Transverse colon (tissue), 4 donors: ENCODE results near the gene ABCG2. TPM values are rescaled to one million over a fixed set of nuclear protein-coding genes. Genes with fewer than 3 reads are reported as not detected.
A peak's percentile ranks its signal among the peaks of the same experiment; 100 is the strongest.

Experiments
- DNase-seq: peaks from one replicate; pipeline ENCODE4 v3.0.0-alpha.2; 2019
- H3K27ac ChIP-seq, 4 donors: fragments of 200-600 bp; sonication (generic); 2 replicates each; pipeline ENCODE4 v1.5.1; 2016 to 2018; ENCODE audit warnings: inconsistent platforms in 4 of 4
- H3K27me3 ChIP-seq: fragments of 200-600 bp; sonication (generic); 2 replicates; pipeline ENCODE4 v1.5.1; 2017; ENCODE audit warnings: inconsistent platforms
- H3K36me3 ChIP-seq, 4 donors: fragments of 200-600 bp; sonication (generic); 2 replicates each; pipeline ENCODE4 v1.5.1; 2017 to 2019; ENCODE audit warnings: inconsistent platforms in 4 of 4
- H3K4me1 ChIP-seq, 4 donors: fragments of 200-600 bp; sonication (generic); 2 replicates each; pipeline ENCODE4 v1.5.1; 2017 to 2020; ENCODE audit warnings: inconsistent platforms in 4 of 4
- H3K4me3 ChIP-seq, 4 donors: fragments of 200-600 bp; sonication (generic); 1 replicate in 1 of 4; 2 replicates in 3 of 4; pipeline versions ENCODE4 v1.5.1 to v1.6.1; 2017 to 2019; ENCODE audit warnings: inconsistent platforms in 4 of 4
- H3K9me3 ChIP-seq, 2 donors: fragments of 200-600 bp; sonication (generic); 2 replicates each; pipeline ENCODE4 v1.5.1; 2017 to 2019; ENCODE audit warnings: inconsistent platforms in 2 of 2
- CTCF ChIP-seq, 5 experiments: fragments of 200-600 bp in 3 of 5; fragments of 450-650 bp in 2 of 5; sonication (generic) in 3 of 5; IDR thresholded peaks; 1 replicate in 2 of 5; 2 replicates in 3 of 5; pipeline ENCODE4 v1.5.1; 2016 to 2017; ENCODE audit warnings: antibody characterized with exemption in 5 of 5, inconsistent platforms in 3 of 5, mild to moderate bottlenecking in 2 of 5, moderate library complexity in 1 of 5
- EP300 ChIP-seq: sonication (generic); formaldehyde crosslinking; IDR thresholded peaks from one replicate; pipeline ENCODE4 v1.6.1; 2017; ENCODE audit warnings: antibody characterized with exemption, low read depth
- POLR2A ChIP-seq: fragments of 450-650 bp; IDR thresholded peaks from one replicate; pipeline ENCODE4 v1.6.1; 2016; ENCODE audit warnings: antibody characterized with exemption, mild to moderate bottlenecking, moderate library complexity
- POLR2AphosphoS5 ChIP-seq, 3 donors: sonication (generic); formaldehyde crosslinking; IDR thresholded peaks; one replicate each; pipeline ENCODE4 v1.6.1; 2016; ENCODE audit warnings: antibody characterized with exemption in 3 of 3
- whole genome bisulfite sequencing, 2 donors: methylation state at CpG; one replicate each; pipeline ENCODE4 v1.1.5; 2018; ENCODE audit warnings: low coverage in 1 of 2; 5-methylcytosine and 5-hydroxymethylcytosine counted together
- in situ Hi-C, 4 donors: fragments of 200-750 bp; cut with MboI; loops; one replicate each; pipeline versions ENCODE4 v1.15.0 to v1.15.1; 2017; ENCODE audit warnings: low sequenced_read_pairs in 3 of 4, low pct_ligation_motif_present in 1 of 4, low pct_unique_long_range_greater_than_20kb in 1 of 4
- intact Hi-C: fragments of 100-400 bp; cut with DNase I; formaldehyde crosslinking; loops from one replicate; pipeline ENCODE4 v1.15.1; 2023; ENCODE audit warnings: low total_unique reads
- total RNA-seq, 4 donors: library from RNA; depleted of rRNA; stranded (reverse); fragments of >200 nt; gene quantifications; one replicate each; pipeline ENCODE4 v1.1.0, GENCODE V29; 2016

Gene ABCG2
- total RNA-seq, 4 donors from 2014 or later, result 5.6 to 36.6 (median 21.4) TPM

GRCh38 chr4:88195328-88196012 is 37.0 kb upstream of the ABCG2 start:
- Histone ChIP-seq H3K27ac (peak overlapping the region; percentile 56 to 74 (median 66)), H3K36me3 (no peaks in the 10 kb centered on the region), H3K4me1 (peaks cover 4 to 36% (median 11%) of the 10 kb centered on the region in 4 donors), H3K9me3 (no peaks in the 10 kb centered on the region), H3K4me3 (no peak overlapping the region), H3K27me3 (no peaks in the 10 kb centered on the region)
- TF ChIP-seq EP300 (no peak), CTCF (IDR thresholded peaks at IDR 0.05) (no peak), POLR2AphosphoS5 (IDR thresholded peaks at IDR 0.05) (no peak), POLR2A (no peak)
- in situ Hi-C loops, result no loop called here
- intact Hi-C loops, result no loop called here
- 73 to 82% methylated on average over 6 to 8 of the region's 8 CpGs for WGBS, 2 donors
- peak; percentile 65 for DNase-seq

GRCh38 chr4:88191404-88191803 is 33.0 kb upstream of the ABCG2 start:
- intact Hi-C loops (no loop called here), in situ Hi-C loops (no loop called here)
- Histone ChIP-seq H3K27ac (peak overlapping the region in 1 of 4 donors; percentile 25), H3K36me3 (no peaks in the 10 kb centered on the region), H3K4me1 (peaks cover 4 to 38% (median 6%) of the 10 kb centered on the region in 4 donors), H3K9me3 (no peaks in the 10 kb centered on the region), H3K27me3 (no peaks in the 10 kb centered on the region), H3K4me3 (no peak overlapping the region)
- no peak for TF ChIP-seq CTCF (IDR thresholded peaks at IDR 0.05)
- no peak for TF ChIP-seq POLR2AphosphoS5 (IDR thresholded peaks at IDR 0.05)
- no peak for TF ChIP-seq POLR2A
- no peak for TF ChIP-seq EP300
- no peak for DNase-seq
- WGBS, 2 donors, result 47 to 54% methylated on average over 3 of the region's 3 CpGs

GRCh38 chr4:88189881-88190585 is 31.6 kb upstream of the ABCG2 start:
- in situ Hi-C loops (no loop called here), intact Hi-C loops (no loop called here)
- 30 to 53% methylated on average over 3 of the region's 3 CpGs for WGBS, 2 donors
- Histone ChIP-seq H3K9me3 (no peaks in the 10 kb centered on the region), H3K4me1 (peaks cover 0 to 26% (median 0%) of the 10 kb centered on the region in 4 donors), H3K27me3 (no peaks in the 10 kb centered on the region), H3K36me3 (no peaks in the 10 kb centered on the region), H3K27ac (no peak overlapping the region), H3K4me3 (no peak overlapping the region)
- no peak for DNase-seq
- no peak for TF ChIP-seq POLR2AphosphoS5 (IDR thresholded peaks at IDR 0.05)
- TF ChIP-seq POLR2A, result no peak
- no peak for TF ChIP-seq EP300
- TF ChIP-seq CTCF (IDR thresholded peaks at IDR 0.05), result no peak

GRCh38 chr4:88189418-88189738 is 30.9 kb upstream of the ABCG2 start:
- WGBS, 2 donors, result 84 to 86% methylated on average over 1 of the region's 1 CpG
- no peak overlapping the region for H3K27ac ChIP-seq
- in situ Hi-C loops (no loop called here), intact Hi-C loops (no loop called here)
- no peak overlapping the region for H3K4me3 ChIP-seq
- no peaks in the 10 kb centered on the region for H3K9me3 ChIP-seq
- no peak for TF ChIP-seq POLR2A
- TF ChIP-seq POLR2AphosphoS5 (IDR thresholded peaks at IDR 0.05), result no peak
- no peak for TF ChIP-seq EP300
- no peak for TF ChIP-seq CTCF (IDR thresholded peaks at IDR 0.05)
- DNase-seq, result no peak
- no peaks in the 10 kb centered on the region for H3K36me3 ChIP-seq
- peaks cover 0 to 26% (median 0%) of the 10 kb centered on the region in 4 donors for H3K4me1 ChIP-seq
- H3K27me3 ChIP-seq, result no peaks in the 10 kb centered on the region
